ENCODE measurements around the gene TRIM2. TPM values are rescaled to one million over a fixed set of nuclear protein-coding genes. Genes with fewer than 3 reads are reported as not detected.

Gene TRIM2
- total and polyA plus RNA-seq, 2 of the 8 experiments (the other 6 are each of a cell fraction or from before 2014, with no cell fraction given) = 34.0 to 59.8 TPM

DNA sequence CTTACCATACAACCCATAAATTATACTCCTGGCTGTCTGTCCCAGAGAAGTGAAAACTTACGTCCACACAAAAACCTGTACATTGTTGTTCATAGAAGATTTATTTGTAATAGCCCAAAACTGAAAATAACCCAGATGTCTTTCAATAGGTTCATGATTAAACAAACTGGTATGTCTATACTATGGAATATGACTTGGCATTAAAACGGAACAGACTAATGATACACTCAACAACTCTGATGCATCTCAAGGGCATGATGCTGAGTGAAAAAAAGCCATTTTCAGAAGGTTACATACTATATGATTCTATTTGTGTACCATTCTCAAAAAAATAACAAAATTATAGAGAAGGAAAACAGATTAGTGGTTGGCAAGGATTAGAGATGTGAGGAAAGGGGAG lies 128.7 kb downstream of the TRIM2 start (continued):
- TF ChIP-seq, protein P1, sequence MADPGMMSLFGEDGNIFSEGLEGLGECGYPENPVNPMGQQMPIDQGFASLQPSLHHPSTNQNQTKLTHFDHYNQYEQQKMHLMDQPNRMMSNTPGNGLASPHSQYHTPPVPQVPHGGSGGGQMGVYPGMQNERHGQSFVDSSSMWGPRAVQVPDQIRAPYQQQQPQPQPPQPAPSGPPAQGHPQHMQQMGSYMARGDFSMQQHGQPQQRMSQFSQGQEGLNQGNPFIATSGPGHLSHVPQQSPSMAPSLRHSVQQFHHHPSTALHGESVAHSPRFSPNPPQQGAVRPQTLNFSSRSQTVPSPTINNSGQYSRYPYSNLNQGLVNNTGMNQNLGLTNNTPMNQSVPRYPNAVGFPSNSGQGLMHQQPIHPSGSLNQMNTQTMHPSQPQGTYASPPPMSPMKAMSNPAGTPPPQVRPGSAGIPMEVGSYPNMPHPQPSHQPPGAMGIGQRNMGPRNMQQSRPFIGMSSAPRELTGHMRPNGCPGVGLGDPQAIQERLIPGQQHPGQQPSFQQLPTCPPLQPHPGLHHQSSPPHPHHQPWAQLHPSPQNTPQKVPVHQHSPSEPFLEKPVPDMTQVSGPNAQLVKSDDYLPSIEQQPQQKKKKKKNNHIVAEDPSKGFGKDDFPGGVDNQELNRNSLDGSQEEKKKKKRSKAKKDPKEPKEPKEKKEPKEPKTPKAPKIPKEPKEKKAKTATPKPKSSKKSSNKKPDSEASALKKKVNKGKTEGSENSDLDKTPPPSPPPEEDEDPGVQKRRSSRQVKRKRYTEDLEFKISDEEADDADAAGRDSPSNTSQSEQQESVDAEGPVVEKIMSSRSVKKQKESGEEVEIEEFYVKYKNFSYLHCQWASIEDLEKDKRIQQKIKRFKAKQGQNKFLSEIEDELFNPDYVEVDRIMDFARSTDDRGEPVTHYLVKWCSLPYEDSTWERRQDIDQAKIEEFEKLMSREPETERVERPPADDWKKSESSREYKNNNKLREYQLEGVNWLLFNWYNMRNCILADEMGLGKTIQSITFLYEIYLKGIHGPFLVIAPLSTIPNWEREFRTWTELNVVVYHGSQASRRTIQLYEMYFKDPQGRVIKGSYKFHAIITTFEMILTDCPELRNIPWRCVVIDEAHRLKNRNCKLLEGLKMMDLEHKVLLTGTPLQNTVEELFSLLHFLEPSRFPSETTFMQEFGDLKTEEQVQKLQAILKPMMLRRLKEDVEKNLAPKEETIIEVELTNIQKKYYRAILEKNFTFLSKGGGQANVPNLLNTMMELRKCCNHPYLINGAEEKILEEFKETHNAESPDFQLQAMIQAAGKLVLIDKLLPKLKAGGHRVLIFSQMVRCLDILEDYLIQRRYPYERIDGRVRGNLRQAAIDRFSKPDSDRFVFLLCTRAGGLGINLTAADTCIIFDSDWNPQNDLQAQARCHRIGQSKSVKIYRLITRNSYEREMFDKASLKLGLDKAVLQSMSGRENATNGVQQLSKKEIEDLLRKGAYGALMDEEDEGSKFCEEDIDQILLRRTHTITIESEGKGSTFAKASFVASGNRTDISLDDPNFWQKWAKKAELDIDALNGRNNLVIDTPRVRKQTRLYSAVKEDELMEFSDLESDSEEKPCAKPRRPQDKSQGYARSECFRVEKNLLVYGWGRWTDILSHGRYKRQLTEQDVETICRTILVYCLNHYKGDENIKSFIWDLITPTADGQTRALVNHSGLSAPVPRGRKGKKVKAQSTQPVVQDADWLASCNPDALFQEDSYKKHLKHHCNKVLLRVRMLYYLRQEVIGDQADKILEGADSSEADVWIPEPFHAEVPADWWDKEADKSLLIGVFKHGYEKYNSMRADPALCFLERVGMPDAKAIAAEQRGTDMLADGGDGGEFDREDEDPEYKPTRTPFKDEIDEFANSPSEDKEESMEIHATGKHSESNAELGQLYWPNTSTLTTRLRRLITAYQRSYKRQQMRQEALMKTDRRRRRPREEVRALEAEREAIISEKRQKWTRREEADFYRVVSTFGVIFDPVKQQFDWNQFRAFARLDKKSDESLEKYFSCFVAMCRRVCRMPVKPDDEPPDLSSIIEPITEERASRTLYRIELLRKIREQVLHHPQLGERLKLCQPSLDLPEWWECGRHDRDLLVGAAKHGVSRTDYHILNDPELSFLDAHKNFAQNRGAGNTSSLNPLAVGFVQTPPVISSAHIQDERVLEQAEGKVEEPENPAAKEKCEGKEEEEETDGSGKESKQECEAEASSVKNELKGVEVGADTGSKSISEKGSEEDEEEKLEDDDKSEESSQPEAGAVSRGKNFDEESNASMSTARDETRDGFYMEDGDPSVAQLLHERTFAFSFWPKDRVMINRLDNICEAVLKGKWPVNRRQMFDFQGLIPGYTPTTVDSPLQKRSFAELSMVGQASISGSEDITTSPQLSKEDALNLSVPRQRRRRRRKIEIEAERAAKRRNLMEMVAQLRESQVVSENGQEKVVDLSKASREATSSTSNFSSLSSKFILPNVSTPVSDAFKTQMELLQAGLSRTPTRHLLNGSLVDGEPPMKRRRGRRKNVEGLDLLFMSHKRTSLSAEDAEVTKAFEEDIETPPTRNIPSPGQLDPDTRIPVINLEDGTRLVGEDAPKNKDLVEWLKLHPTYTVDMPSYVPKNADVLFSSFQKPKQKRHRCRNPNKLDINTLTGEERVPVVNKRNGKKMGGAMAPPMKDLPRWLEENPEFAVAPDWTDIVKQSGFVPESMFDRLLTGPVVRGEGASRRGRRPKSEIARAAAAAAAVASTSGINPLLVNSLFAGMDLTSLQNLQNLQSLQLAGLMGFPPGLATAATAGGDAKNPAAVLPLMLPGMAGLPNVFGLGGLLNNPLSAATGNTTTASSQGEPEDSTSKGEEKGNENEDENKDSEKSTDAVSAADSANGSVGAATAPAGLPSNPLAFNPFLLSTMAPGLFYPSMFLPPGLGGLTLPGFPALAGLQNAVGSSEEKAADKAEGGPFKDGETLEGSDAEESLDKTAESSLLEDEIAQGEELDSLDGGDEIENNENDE (IDR thresholded peaks at IDR 0.05; ENCODE audit: insufficient replicate concordance, low read length) = no peak
- TF ChIP-seq ATF2 (IDR thresholded peaks at IDR 0.05; ENCODE audit: low read length) = no peak
- TF ChIP-seq TBP (IDR thresholded peaks at IDR 0.05; ENCODE audit: low read depth, low read length) = no peak
- no peak for TF ChIP-seq RFX5 (IDR thresholded peaks at IDR 0.05; ENCODE audit: borderline replicate concordance, low read depth, low read length)
- TF ChIP-seq TEAD4 (IDR thresholded peaks at IDR 0.05; ENCODE audit: low read depth, low read length) = no peak
- TF ChIP-seq, protein P2, sequence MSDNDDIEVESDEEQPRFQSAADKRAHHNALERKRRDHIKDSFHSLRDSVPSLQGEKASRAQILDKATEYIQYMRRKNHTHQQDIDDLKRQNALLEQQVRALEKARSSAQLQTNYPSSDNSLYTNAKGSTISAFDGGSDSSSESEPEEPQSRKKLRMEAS (IDR thresholded peaks at IDR 0.05) = no peak
- no peak for TF ChIP-seq SIN3A (conservative IDR thresholded peaks at IDR 0.05 in 1 of 2, IDR thresholded peaks at IDR 0.05 in 1 of 2; ENCODE audit: low read depth in 1 of 2, low read length in 2 of 2)
- no peak for TF ChIP-seq SP4 (IDR thresholded peaks at IDR 0.05; ENCODE audit: low read length)
- TF ChIP-seq GABPA (IDR thresholded peaks at IDR 0.05; ENCODE audit: borderline replicate concordance, insufficient read depth, low read length) = no peak
- no peak for TF ChIP-seq TAF1 (IDR thresholded peaks at IDR 0.05; ENCODE audit: low read depth, low read length)
